HT1080 (cell line): ENCODE data around the gene PITX2. TPM values are rescaled to one million over a fixed set of nuclear protein-coding genes. Genes with fewer than 3 reads are reported as not detected.

Experiments used
- DNase-seq: peaks from one replicate; pipeline ENCODE4 v3.0.0-alpha.2; 2015; ENCODE audit warnings: low read depth
- total RNA-seq: library from RNA; depleted of rRNA; stranded (reverse); fragments of >200 nt; shearing (Covaris generic); gene quantifications from 2 replicates; pipeline ENCODE4 v1.2.3, GENCODE V29; 2014

The PITX2 gene
- total RNA-seq, 1 experiment from 2014 or later, result 7.1 TPM

DNA sequence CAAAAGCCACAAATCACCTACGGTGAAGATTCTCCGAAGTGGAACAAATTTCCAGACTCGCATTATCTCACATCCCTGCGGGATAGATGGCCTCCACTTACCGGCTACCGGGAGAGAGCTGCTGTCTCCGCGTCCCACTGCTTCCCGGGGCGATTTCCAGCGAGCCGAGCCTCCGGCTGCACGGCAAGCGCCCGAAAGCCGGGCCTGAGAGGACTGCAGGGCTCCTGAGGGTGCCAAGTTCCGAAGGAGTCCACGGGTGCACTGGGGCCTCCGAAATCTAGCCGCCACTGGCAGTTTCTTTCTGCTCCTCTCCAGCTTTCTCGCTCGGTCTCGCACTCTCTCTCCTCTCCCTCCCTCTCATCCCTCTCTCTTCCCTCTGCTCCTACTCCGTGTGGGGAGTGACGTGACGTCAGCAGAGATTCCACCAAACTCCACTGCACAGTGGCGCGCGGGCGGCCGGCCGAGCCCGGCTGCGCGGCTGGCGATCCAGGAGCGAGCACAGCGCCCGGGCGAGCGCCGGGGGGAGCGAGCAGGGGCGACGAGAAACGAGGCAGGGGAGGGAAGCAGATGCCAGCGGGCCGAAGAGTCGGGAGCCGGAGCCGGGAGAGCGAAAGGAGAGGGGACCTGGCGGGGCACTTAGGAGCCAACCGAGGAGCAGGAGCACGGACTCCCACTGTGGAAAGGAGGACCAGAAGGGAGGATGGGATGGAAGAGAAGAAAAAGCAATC is 14.0 kb upstream of the PITX2 start:
- DNase-seq, result peak; percentile 35

DNA sequence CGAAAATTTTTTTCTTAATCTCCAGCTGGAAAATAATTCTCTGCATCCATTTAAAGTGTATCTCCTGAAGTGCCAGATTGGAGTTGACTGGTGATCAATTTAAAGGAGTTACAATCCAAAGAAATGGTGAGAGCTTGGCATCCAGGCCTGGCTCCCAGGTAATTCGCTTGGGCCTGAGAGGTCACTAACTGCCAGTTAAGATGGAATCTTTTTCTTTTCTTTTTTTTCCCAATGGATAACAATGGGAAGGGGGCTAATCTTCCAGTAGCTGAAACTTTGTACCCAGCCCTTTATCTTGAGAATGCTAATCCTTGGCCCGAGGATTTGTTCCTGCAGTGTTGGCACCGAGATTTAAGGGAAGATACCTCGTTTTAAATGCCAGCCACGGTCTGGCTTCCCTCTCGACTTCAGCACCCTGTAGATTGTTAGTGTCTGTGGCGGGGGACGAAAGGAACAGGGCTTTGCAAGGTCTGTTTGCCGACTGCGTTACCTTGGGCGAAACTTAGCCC is 13.3 kb upstream of the PITX2 start:
- peak; percentile 12 for DNase-seq

DNA sequence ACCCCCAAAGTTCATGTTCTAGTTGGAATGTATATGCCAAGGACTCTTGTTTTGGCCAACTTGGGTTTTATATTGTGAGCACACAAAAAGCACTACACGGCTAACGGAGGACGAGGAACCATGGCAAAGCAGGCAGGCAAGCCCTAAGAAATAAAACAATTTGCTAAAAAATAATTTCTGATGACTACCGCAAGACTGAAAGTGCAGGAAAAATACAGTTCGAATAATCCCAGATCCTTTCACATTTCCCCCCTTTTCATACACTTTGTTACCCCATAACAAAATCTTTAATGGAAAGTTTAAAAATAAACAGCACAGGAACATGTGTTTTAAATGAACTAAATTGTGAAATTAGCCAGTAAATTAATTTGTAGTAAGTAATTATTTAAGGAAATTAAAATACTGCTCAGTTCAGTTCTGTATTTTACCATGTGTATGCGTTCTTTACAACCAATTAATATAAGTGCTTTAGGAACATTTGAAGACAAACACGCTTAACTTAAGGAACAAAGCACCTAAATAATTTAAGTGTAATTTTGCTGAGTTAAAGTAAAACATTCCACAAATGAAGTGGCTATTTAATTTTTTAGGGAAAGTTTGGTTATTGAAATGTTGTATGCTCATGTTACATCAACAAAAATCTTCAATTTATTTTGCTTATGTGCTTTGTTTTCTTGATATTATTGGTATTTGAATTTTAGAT is 12.4 kb upstream of the PITX2 start:
- DNase-seq, result no peak

DNA sequence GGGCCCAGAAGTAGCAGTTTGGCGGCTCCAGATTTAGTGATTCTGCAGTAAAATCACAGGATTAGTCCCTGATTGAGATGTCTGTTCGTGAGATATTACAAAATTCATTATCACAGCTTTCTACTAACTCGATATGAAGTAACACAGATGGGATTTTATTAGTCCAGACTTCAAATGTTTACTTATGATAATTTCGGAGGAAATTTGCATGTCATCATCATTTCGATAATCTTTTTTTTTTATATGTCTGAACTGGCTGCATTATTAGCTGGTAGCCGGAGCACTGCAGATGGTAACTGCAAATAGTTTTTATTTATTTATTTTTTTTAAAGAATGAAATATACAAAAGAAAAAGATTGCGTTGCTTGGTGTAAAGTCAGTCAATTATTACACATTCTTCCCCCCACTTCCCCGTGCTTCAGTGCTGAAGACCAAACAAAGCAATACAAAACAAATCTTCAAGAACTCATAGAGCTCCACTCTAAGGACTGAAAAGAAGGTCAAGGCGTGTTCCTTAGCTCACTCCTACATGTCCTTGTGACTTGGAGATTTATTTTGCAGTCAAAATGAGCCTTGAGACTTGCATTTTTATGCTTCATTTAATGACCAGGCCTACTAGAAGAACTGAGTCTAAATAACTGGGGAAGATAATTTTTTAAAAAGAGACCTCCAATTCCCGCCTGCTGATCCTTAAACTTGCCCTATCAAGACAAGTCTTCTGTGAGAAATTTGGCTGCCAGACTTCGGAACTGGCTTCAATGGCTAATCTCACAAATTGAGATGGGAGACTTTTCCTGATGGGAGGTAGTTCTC is 11.7 kb upstream of the PITX2 start:
- no peak for DNase-seq

DNA sequence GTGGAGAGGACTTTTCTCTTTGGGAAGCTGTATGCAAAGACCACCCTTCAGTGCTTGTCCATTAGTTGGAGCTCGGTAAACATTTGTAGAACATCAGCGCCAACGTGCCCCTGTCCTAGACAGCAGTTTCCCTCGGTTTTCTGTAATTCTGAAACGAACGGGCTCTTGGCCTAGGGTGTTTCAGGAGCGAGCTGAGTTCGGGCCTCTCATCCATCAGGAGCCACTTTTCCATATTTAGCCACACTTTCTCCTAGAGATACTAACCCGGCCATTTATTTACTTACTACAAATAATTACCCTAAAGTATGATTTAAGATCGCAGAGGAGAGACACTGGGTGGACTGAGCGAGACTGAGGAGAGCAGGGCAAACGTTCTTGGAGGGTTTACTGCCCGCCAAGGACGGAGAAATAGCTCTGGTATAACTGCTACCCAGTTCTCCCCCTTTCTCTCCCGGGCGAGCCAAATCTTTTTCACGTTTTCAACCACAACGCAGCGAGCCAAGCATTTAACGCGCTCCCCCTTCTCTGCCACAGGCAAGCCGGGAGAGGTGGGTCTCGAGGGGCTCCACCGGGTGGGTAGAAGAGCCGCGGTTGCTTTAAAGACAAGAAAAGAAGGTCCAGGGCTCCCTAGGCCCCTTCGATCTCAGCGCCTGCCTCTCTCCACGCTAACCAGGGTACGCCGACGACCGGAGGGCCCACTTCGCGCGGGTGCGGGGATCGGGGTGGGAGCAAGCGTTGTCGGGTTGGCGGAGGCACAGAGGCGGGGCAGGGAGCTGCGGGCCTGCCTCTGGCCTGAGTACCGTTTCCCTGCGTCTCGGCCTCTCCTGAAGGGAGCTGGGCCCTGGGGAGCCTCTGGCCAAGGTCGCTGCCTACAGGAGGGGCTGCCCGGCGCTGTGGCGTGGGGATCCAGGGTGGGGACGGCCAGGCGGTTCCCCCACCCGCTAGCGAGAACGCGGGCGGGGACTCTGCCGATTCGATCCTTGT is 10.8 kb upstream of the PITX2 start:
- DNase-seq, result no peak

DNA sequence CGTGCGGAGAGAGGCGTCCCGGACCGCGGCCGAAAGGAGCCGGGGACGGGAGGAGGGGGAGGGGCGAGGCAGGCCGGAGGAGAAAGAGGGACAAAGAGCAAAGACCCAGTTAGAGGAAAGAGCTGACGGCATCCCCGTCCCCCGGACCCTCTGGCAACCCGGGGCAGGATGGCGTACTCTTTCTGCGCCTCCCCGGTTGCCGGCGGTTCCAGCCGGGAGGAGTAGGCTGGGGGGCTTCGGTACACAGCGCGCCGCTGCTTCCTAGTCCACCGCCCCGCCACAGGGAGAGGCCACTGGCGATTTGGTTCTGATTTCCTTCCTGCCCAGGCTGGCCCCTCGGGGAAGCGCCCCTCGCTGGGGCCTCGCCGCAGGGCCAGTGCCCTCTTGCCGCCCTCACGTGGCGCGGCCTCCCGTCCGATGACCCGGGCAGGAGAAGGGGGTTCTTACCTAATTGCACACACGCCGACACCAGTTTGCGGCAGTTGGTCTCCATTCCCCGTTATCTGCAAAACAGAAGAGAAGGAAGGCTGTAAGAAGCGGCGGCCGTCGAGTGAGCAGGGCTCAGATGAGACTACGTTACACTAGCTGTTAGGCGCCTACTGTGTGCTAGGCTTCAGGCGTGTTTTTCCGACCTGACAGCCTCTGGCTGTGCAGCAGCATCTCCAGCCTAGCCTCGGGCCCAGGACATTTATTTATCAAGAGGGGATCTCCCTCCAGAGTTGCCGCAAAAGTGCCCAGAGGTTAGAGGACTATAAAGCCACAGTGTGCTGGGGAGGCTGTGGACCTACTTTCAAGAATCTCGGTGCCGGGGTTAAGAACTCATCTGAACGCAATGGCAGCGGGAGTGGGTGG is 9.9 kb upstream of the PITX2 start:
- no peak for DNase-seq

DNA sequence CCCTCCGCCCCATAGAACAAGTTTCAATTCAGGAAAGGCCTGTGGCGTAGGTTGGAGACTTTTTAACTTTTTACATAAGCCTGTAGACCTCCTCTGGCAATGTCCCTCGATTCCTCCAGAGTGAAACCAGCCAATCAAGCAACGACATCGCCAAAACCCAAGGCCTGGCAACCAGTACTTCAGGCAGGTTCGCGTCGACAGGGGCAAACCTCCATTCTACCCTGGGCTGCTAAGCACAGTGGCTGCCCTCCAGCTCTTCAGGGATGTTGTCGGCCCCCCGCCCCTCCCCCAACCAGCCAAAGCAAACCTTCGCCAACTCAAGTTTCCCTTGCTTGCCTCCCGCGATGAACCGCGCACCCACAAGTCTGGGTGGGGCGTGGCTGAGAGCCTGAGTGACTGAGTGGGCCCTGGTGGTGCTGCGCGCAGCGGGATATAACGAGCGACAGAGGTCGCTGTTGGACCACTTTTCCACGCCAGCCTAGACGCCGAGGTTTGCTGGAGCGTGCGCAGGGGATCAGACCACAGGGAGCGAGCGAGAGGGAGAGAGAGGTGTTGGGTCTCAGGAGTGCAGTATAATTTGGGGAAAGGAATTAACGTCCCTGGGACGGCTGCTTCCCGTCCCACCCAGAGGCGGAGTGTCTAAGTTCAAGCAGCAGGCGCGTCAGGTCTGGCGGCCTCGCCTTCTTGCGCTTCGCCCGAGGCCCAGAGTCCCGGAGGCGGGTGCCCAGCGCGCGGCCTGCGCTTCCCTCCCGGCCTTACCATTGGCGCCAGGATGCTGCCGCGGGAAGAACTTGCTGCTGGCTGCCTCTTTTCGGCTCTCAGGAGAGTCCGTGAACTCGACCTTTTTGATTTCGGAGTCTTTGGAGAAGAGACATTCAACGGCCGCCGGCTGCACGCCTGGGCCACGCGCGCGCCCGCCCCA is 9.0 kb upstream of the PITX2 start:
- DNase-seq, result peak; percentile 61

DNA sequence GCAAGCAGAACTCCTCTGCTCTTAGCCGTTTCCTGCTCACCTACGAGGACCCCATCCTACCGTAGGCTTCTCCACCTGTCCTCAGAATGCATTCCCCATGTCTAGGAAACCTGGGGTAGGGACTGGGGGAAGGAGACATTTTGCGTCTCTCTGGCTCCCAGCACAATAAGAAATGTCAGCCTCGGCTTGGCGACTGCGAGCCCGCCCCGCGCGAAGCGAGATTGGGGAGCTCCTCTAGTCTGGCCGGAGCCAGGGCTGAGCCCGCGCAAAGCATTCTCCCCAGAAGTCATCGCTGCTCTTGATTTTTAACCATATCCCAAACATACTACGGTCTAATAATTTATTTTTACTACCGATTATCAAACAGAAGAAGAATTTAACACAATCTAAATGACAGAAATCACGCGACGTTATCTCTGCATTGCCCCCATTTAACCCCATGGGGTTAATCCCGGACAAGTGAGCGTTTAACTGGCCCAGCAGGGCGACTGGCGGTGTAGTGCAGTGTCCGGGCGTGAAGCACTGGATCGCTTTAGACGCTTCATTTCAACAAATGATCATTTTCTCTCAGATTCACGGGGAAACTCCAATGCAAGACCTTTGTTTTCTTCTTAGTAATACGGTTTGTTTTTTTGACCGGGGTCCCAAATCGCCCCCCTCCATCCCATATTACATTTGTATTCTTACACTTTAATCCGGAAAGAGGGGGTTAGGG is 8.0 kb upstream of the PITX2 start:
- no peak for DNase-seq

DNA sequence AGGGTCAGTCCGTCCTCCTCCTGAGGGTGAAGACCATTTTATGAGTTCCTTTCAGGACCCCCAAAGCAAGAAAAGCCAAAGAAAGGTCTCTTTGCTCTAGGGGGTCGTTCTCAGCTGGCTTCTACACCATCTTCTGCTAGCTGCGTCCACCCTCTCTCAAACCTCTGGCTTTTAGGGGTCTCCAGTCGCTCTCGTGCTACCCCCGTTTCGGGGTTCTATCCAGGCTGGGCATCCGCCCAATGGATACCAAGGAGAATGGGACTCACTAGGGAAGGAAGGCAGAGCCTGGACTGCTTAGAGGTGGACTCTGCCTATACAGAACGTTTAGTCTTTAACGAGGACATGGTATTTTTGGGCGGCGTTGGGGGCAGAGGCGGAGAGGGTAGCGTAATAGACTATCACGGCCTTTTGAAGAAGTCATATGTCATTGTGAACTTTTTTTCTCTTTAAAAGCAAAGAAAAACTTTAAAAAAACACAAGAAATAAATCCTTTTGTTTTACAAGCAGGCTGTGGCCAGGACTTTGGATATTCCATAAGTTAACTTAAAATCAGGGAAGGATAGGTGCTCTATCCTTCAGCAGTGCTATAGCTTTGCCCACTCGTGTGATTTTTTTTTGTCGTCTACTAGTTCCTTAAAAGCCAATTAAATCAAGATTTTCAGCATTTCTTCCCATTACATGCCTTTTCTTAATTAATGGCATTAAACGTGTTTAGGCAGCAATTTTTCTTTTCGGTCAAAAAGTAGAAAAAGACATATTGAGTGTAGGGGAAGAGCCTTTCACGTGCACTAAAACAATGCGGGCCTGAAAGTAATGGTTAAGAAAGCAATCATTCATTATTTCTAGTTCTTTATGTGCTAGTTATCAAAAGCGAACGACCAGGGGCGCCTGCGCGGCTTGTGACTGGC is 7.2 kb upstream of the PITX2 start:
- no peak for DNase-seq

DNA sequence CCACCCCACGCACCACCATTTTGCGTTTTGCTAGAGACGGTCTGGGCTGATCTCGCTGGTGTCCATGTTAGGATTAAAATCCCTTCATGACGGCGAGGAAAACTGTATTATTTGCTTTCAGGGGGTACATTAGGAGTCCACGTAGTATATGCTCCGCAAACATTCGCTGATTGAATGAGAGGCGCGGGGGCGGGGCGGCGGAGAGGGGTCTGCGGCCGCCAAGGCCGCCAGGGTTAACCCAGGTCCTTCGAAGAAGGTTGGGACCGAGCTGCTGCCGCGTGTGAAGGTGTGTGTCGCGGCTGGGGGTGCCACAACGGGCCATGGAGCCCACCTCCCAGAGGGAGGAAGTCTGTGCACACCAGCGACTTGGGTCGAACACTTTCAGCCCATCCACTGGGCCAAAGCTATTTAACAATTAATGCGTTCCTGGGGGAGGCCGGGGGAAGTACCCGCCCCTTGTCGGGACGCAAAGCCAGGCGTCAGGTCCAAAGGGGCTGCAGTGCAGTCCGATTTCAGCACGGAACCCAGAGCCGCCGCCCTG is 6.4 kb upstream of the PITX2 start:
- DNase-seq, result no peak

DNA sequence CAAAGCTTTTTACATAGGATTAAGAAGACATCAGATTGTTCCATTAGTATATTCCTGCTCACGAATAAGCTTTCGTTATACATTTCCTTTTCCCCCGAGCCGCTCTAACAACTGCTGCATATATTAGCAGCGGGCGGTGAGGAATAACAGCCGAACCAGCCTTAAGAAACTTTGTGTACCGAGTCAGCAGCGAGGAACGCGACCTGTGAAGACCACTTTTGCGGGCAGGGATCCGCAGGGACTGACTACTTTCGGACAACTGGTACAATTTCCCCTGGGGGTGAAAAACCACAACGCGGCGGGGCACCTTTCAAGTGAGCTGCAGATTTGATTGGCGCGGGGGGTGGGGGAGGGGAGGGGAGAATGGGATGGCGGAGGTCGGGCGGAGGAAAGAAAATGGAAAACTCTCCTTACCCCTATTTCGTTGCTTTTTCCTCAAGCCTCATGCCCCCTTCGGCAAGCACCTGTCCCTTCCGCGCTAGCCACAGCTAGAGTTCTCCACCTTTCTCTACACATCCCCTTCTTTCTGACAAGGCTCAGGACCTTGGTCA is 5.9 kb upstream of the PITX2 start:
- no peak for DNase-seq

DNA sequence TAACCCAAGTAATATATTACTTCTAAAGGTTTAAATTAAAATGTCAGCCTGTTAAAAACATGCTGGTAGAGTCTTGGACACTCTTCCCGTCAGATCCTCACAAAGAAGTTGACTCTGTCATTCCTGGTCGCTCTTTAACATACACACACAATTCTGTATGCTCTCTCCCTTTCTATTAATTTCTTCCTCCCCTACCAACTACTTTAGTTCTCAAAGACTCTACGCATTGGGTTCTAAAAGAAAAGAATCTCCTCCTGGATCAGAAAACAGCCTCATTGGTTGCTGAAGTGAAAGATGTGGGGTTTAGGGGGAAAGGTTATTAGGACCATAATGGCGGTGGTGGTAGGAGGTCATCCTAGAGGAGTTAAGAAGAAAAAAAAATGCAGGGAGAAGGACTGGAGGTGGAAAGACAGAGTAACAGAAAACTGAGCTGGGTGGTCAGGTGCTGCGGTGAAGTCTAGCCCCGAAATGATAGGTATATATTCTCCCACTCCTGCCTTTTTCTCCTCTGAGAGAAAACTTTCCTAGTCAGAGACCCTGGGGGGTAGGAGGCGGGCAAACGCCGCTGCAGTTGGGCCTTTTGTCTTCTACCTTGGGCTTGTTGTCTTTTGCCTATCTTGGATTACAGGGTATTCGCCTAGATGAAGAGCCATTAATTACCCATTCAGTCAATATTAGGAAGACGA is 5.2 kb upstream of the PITX2 start:
- DNase-seq, result no peak

DNA sequence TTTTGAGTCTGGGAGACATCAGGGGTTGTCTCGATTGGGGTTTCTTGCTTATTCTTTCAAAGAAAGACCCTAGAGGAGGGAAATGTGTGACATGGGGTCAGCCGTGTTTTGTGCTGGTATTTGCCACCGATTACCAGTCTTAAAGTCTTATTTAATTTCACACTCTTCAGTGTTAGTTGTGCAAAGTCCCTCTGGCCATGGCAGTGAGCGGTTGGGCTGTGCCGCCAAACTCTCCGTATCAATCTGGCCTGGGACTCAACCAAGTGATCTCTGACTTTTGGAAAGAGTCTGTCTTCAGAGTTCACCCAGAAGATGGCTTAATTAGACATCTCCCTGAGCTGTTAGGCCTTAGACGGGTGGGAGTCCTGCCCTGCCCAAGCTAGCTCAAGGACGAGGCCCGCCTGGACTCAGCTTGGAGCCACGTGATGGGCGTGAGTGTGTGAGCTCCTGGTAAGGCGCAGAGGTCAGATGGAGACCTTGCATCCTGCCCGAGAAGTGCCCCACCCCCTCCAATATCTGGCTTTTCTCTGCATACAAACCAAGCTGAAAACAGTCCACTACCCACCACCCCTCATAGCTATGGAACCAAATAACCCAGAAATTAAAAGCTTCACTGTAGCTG is 3.8 kb upstream of the PITX2 start:
- no peak for DNase-seq

DNA sequence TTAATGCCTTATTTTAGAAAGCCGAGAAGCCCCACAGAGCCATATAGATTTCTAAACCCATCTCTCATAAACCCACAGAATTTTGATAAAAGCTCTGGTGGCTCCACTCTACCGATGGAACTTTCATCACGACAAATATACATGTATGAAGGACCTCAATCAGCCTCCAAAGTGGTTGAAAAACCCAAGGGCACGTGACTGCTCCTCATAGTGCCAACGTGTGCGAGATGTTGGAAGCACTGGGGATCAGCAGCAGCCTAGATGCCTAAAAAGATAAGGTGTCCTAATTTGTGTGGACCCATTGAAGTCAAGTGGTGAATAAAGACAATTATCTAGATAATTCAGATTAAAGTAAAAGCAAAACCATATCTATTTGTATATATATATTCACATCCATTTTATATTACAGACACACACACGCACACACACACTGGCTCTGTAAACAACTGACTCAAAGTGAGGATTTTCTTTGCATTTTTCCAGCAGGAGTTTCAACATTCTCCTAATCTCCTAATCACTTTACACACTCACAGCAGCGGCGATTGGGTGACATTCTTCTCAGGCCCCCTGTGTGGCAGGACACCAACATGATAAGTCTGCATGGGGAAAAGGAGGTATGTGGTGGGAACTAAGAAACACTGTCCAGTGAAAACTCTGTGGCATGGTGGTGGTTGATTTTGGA is 2.8 kb upstream of the PITX2 start:
- no peak for DNase-seq
